COLO829 (cell line): ENCODE data around the gene TMEM38A.
"Not testable (repeated sequence)": the region's sequence is repeated elsewhere in the genome, so short reads cannot be mapped to it uniquely, and the experiment has no call there.

ENCODE experiments used
- DNase-seq: peaks from one replicate; pipeline ENCODE4 v3.0.0; 2012; ENCODE audit warnings: low spot score

The TMEM38A gene

GRCh38 chr19:16677055-16677454 is 16.1 kb downstream of the TMEM38A start:
- DNase-seq, result no peak

- DNase-seq, result no peak
Observed at GRCh38 chr19:16678498-16678897, 17.6 kb downstream of the TMEM38A start.

GRCh38 chr19:16679811-16680210 is 18.9 kb downstream of the TMEM38A start:
- DNase-seq, result no peak

- DNase-seq, result no peak
Observed at GRCh38 chr19:16682539-16682938, 21.6 kb downstream of the TMEM38A start.

- no peak for DNase-seq
Observed at GRCh38 chr19:16684216-16684615, 23.3 kb downstream of the TMEM38A start.

- DNase-seq, result no peak
Observed at GRCh38 chr19:16688084-16688483, 27.1 kb downstream of the TMEM38A start.

- no peak for DNase-seq
Observed at GRCh38 chr19:16698914-16699313, 38.0 kb downstream of the TMEM38A start.

- peak; percentile 71 for DNase-seq
Observed at GRCh38 chr19:16702123-16702522, 41.2 kb downstream of the TMEM38A start.

- no peak for DNase-seq
Observed at GRCh38 chr19:16703677-16704076, 42.7 kb downstream of the TMEM38A start.

- DNase-seq, result not testable (repeated sequence)
Observed at GRCh38 chr19:16710870-16711269, 49.9 kb downstream of the TMEM38A start.

GRCh38 chr19:16712295-16712694 is 51.4 kb downstream of the TMEM38A start:
- DNase-seq, result not testable (repeated sequence)

GRCh38 chr19:16714702-16715287 is 53.9 kb downstream of the TMEM38A start:
- DNase-seq, result peak; percentile 42

GRCh38 chr19:16715611-16716010 is 54.7 kb downstream of the TMEM38A start:
- no peak for DNase-seq

- DNase-seq, result no peak
Observed at GRCh38 chr19:16721051-16721450, 60.1 kb downstream of the TMEM38A start.

GRCh38 chr19:16722591-16722990 is 61.7 kb downstream of the TMEM38A start:
- no peak for DNase-seq

GRCh38 chr19:16726916-16727315 is 66.0 kb downstream of the TMEM38A start:
- DNase-seq, result no peak

- not testable (repeated sequence) for DNase-seq
Observed at GRCh38 chr19:16735650-16736266, 74.8 kb downstream of the TMEM38A start.

GRCh38 chr19:16736709-16737108 is 75.8 kb downstream of the TMEM38A start:
- DNase-seq, result no peak

GRCh38 chr19:16737911-16738310 is 77.0 kb downstream of the TMEM38A start:
- DNase-seq, result no peak

- DNase-seq, result no peak
Observed at GRCh38 chr19:16739546-16739945, 78.6 kb downstream of the TMEM38A start.
